CD4-positive, alpha-beta memory T cell (primary cell): ENCODE results near the gene AZU1. TPM values are rescaled to one million over a fixed set of nuclear protein-coding genes. Genes with fewer than 3 reads are reported as not detected.
A peak's percentile ranks its signal among the peaks of the same experiment; 100 is the strongest.

Experiments used
- CTCF ChIA-PET: fragments of 350-600 bp; sonication (Branson Sonifier 250); formaldehyde crosslinking; loops from one replicate; lab custom pipeline; 2021; ENCODE audit warnings: inconsistent platforms; ENCODE audit not compliant: partially characterized antibody; lab: Charles Lee
- POLR2A ChIA-PET: fragments of 350-600 bp; sonication (Branson Sonifier 250); formaldehyde crosslinking; loops from one replicate; lab custom pipeline; 2021; ENCODE audit not compliant: partially characterized antibody; lab: Charles Lee
- DNase-seq, 5 donors: peaks; one replicate each; pipeline versions ENCODE4 v3.0.0 to v3.0.0-alpha.2; 2020 to 2022; ENCODE audit warnings: mixed read lengths in 1 of 5
- H3K27ac ChIP-seq: one replicate; pipeline ENCODE4 v1.7.0; 2013; ENCODE audit warnings: low read depth, low read length
- H3K27me3 ChIP-seq: 2 replicates; pipeline ENCODE4 v1.7.0; 2013; ENCODE audit warnings: mild to moderate bottlenecking, low read length, moderate library complexity; ENCODE audit not compliant: insufficient read depth
- H3K36me3 ChIP-seq: 2 replicates; pipeline ENCODE4 v1.7.0; 2013; ENCODE audit warnings: mild to moderate bottlenecking, low read length, moderate library complexity; ENCODE audit not compliant: insufficient read depth
- H3K4me1 ChIP-seq: 2 replicates; pipeline ENCODE4 v1.7.0; 2013; ENCODE audit warnings: mild to moderate bottlenecking, low read length, moderate library complexity; ENCODE audit not compliant: insufficient read depth
- H3K4me3 ChIP-seq, 2 donors: one replicate each; pipeline ENCODE4 v1.7.0; 2013; ENCODE audit warnings: low read length in 2 of 2, mild to moderate bottlenecking in 1 of 2
- H3K9me3 ChIP-seq, 2 donors: one replicate each; pipeline ENCODE4 v1.7.0; 2013; ENCODE audit warnings: low read length in 2 of 2, control low read depth in 1 of 2; ENCODE audit not compliant: control insufficient read depth in 1 of 2
- H3K27ac Mint-ChIP-seq, 7 donors: one replicate each; pipeline ENCODE4 v1.8.0; 2020 to 2021; ENCODE audit warnings: mixed read lengths in 7 of 7, mild to moderate bottlenecking in 6 of 7, inconsistent platforms in 3 of 7, moderate library complexity in 3 of 7
- H3K27me3 Mint-ChIP-seq, 2 donors: one replicate each; pipeline ENCODE4 v1.8.0; 2020 to 2021; ENCODE audit warnings: mixed read lengths in 2 of 2
- H3K36me3 Mint-ChIP-seq, 2 donors: one replicate each; pipeline ENCODE4 v1.8.0; 2020 to 2021; ENCODE audit warnings: mixed read lengths in 2 of 2, inconsistent platforms in 1 of 2, mild to moderate bottlenecking in 1 of 2
- H3K4me1 Mint-ChIP-seq, 4 donors: one replicate each; pipeline ENCODE4 v1.8.0; 2020 to 2021; ENCODE audit warnings: mixed read lengths in 4 of 4, mild to moderate bottlenecking in 1 of 4
- H3K4me3 Mint-ChIP-seq, 8 donors: one replicate each; pipeline ENCODE4 v1.8.0; 2020 to 2021; ENCODE audit warnings: mixed read lengths in 8 of 8, mild to moderate bottlenecking in 7 of 8, moderate library complexity in 6 of 8, inconsistent platforms in 3 of 8
- H3K9me3 Mint-ChIP-seq, 8 donors: one replicate each; pipeline ENCODE4 v1.8.0; 2020 to 2021; ENCODE audit warnings: mixed read lengths in 8 of 8, mild to moderate bottlenecking in 5 of 8, inconsistent platforms in 3 of 8, moderate library complexity in 1 of 8
- intact Hi-C: fragments of 100-400 bp; cut with micrococcal nuclease; formaldehyde crosslinking; loops from one replicate; pipeline ENCODE4 v1.15.1; 2023
- polyA plus RNA-seq, 2 donors: library from polyadenylated mRNA; unstranded; fragments of 300-500 nt; fragmentation: Illumina TruSeq; gene quantifications; one replicate each; pipeline ENCODE4 v1.2.3, GENCODE V29; 2021
- total RNA-seq, 2 experiments: library from RNA; stranded (reverse); gene quantifications; one replicate each; pipeline ENCODE4 v1.2.3, GENCODE V29; 2021

The AZU1 gene
- total and polyA plus RNA-seq, 4 experiments from 2014 or later = not detected

DNA sequence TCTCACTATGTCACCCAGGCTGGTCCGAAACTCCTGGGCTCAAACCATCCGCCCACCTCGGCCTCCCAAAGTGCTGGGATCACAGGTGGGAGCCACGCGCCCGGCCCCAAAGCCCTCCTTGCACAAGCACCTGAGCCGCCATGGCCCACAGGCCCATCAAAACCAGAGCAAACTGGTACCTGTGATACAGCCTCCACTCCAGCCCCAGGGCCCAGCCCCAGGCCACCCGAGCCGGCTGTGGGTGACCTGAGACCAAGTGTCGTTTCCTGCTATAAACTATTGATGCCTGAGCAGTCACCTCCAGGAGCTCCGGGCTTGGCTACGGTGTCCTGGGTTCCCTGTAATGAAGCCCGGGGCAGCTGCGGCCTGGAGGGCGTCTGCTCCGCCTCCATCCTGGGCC, 40.1 kb upstream of the AZU1 start:
- H3K27ac Mint-ChIP-seq = no peak overlapping the region
- H3K4me3 Mint-ChIP-seq = no peak overlapping the region
- Histone ChIP-seq H3K36me3 (no peaks in the 10 kb centered on the region), H3K4me1 (no peaks in the 10 kb centered on the region), H3K27ac (no peak overlapping the region), H3K9me3 (no peaks in the 10 kb centered on the region), H3K4me3 (no peak overlapping the region), H3K27me3 (no peaks in the 10 kb centered on the region)
- no peaks in the 10 kb centered on the region for H3K9me3 Mint-ChIP-seq
- H3K4me1 Mint-ChIP-seq = no peaks in the 10 kb centered on the region
- ChIA-PET POLR2A (no interaction called here), CTCF (interaction anchor here (1.0 kb wide), 1 partner anchor 70 kb away, joined by 3 read pairs; no protein-coding TSS in a partner anchor)
- DNase-seq = peak in 1 of 5 donors; percentile 23
- intact Hi-C loops = no loop called here
- H3K27me3 Mint-ChIP-seq = no peaks in the 10 kb centered on the region
- no peaks in the 10 kb centered on the region for H3K36me3 Mint-ChIP-seq

DNA sequence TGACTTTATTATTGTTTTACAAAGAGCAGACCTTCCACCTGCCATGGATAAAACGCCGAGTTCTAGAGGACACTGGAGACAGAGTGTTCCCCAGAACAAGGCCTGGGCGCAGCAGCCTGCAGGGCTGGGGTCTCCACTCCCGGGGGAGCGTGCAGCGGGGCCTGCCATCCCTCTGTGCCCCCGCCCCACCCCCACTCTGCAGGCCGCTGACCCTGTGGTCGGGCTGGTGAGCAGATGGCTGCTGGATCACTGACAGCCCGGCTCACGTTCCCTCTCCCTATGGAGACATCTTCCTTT, 39.0 kb upstream of the AZU1 start:
- no peaks in the 10 kb centered on the region for H3K9me3 ChIP-seq
- H3K27ac ChIP-seq = no peak overlapping the region
- H3K36me3 ChIP-seq = no peaks in the 10 kb centered on the region
- H3K4me3 ChIP-seq = no peak overlapping the region
- H3K9me3 Mint-ChIP-seq = no peaks in the 10 kb centered on the region
- no peaks in the 10 kb centered on the region for H3K36me3 Mint-ChIP-seq
- ChIA-PET POLR2A (no interaction called here), CTCF (no interaction called here)
- DNase-seq = no peak
- H3K27ac Mint-ChIP-seq = peak overlapping the region in 1 of 7 donors; percentile 57
- H3K27me3 ChIP-seq = no peaks in the 10 kb centered on the region
- intact Hi-C loops = no loop called here
- H3K4me3 Mint-ChIP-seq = peak overlapping the region in 1 of 8 donors; percentile 25
- no peaks in the 10 kb centered on the region for H3K27me3 Mint-ChIP-seq
- H3K4me1 Mint-ChIP-seq = no peaks in the 10 kb centered on the region
- no peaks in the 10 kb centered on the region for H3K4me1 ChIP-seq

DNA sequence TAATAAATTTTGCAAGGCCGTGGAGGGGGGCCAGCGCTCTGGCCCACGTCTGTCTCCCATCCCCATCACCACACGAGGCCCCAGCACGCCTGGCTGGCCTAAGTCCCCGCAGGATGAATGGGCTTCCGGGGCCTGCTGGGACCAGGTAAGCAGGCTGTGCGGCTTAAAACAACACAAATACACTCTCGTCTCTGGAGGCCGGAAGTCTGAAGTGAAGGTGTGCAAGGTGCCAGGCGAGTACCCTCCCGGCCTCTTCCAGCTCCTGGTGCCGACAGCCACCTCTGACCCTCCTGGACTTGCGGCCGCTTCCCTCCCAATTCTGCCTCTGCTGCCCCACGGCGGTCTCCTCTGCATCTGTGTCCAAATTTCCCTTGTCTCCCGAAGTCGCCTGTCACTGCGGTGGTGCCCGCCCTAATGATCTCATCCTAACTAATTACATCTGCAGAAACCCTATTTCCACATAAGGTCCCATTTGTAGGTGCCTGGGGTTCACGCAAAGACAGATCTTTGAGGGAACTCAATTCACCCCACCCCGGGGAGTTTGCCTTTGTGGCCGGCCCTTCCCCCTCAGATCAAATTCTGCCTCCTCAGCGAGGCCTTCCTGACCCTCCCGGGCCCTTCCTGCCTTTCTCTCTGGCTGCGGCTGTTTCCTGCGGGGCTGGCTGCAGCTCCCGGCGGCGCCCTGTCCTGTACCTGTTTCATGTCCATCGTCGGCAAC, 38.5 kb upstream of the AZU1 start:
- H3K27me3 ChIP-seq = no peaks in the 10 kb centered on the region
- peak overlapping the region in 1 of 8 donors; percentile 25 for H3K4me3 Mint-ChIP-seq
- intact Hi-C loops = no loop called here
- peak in 1 of 5 donors; percentile 31 for DNase-seq
- H3K27me3 Mint-ChIP-seq = no peaks in the 10 kb centered on the region
- H3K27ac Mint-ChIP-seq = peak overlapping the region in 1 of 7 donors; percentile 57
- H3K4me1 ChIP-seq = no peaks in the 10 kb centered on the region
- H3K4me1 Mint-ChIP-seq = no peaks in the 10 kb centered on the region
- POLR2A ChIA-PET = no interaction called here
- CTCF ChIA-PET = no interaction called here
- no peak overlapping the region for H3K27ac ChIP-seq
- no peaks in the 10 kb centered on the region for H3K36me3 ChIP-seq
- no peaks in the 10 kb centered on the region for H3K36me3 Mint-ChIP-seq
- H3K4me3 ChIP-seq = no peak overlapping the region
- H3K9me3 Mint-ChIP-seq = no peaks in the 10 kb centered on the region
- H3K9me3 ChIP-seq = no peaks in the 10 kb centered on the region

- Histone ChIP-seq H3K27ac (no peak overlapping the region), H3K27me3 (no peaks in the 10 kb centered on the region), H3K9me3 (no peaks in the 10 kb centered on the region), H3K4me3 (no peak overlapping the region), H3K36me3 (no peaks in the 10 kb centered on the region), H3K4me1 (no peaks in the 10 kb centered on the region)
- intact Hi-C loops = loop anchor here (10.0 kb wide), 1 partner anchor 455 kb away; the partner anchor contains the start of genes ATP5F1D and MIDN
- no peaks in the 10 kb centered on the region for H3K36me3 Mint-ChIP-seq
- H3K9me3 Mint-ChIP-seq = no peaks in the 10 kb centered on the region
- no peaks in the 10 kb centered on the region for H3K27me3 Mint-ChIP-seq
- ChIA-PET CTCF (no interaction called here), POLR2A (interaction anchor here (0.6 kb wide), 1 partner anchor 229 kb away, joined by 3 read pairs; no protein-coding TSS in a partner anchor)
- no peak overlapping the region for H3K27ac Mint-ChIP-seq
- no peaks in the 10 kb centered on the region for H3K4me1 Mint-ChIP-seq
- no peak overlapping the region for H3K4me3 Mint-ChIP-seq
- DNase-seq = no peak
Measured at GRCh38 chr19:789701-790060, 38.0 kb upstream of the AZU1 start.

DNA sequence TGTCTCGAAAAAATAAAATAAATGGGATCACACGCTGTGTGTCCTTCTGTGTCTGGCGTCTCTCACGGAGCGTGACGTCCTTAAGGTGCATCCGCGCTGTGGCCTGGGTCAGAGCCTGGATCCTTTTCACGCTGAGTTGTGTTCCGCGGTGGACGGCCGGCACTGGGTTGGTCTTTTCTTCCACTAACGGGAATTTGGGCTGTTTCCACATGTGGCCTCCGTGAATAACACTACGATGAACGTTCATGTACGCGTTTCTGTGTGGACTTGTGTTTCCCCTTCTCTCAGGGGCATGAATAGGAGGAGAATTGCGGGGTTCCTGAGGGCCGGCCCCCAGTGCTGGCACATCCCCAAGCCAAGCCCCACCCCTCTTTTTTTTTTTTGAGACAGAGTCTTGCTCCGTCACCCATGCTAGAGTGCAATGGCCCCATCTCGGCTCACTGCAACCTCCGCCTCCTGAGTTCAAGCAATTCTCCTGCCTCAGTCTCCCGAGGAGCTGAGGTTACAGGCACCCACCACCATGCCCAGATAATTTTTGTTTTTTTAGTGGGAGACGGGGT, 36.5 kb upstream of the AZU1 start:
- Mint-ChIP-seq H3K27me3 (no peaks in the 10 kb centered on the region), H3K36me3 (no peaks in the 10 kb centered on the region), H3K4me3 (no peak overlapping the region), H3K9me3 (no peaks in the 10 kb centered on the region), H3K27ac (no peak overlapping the region), H3K4me1 (no peaks in the 10 kb centered on the region)
- no peaks in the 10 kb centered on the region for H3K9me3 ChIP-seq
- no peak for DNase-seq
- H3K27me3 ChIP-seq = no peaks in the 10 kb centered on the region
- ChIA-PET POLR2A (no interaction called here), CTCF (no interaction called here)
- intact Hi-C loops = loop anchor here (10.0 kb wide), 1 partner anchor 454 kb away; the partner anchor contains the start of genes ATP5F1D and MIDN
- peaks cover under 1% of the 10 kb centered on the region for H3K4me1 ChIP-seq
- no peak overlapping the region for H3K4me3 ChIP-seq
- no peaks in the 10 kb centered on the region for H3K36me3 ChIP-seq
- H3K27ac ChIP-seq = no peak overlapping the region

DNA sequence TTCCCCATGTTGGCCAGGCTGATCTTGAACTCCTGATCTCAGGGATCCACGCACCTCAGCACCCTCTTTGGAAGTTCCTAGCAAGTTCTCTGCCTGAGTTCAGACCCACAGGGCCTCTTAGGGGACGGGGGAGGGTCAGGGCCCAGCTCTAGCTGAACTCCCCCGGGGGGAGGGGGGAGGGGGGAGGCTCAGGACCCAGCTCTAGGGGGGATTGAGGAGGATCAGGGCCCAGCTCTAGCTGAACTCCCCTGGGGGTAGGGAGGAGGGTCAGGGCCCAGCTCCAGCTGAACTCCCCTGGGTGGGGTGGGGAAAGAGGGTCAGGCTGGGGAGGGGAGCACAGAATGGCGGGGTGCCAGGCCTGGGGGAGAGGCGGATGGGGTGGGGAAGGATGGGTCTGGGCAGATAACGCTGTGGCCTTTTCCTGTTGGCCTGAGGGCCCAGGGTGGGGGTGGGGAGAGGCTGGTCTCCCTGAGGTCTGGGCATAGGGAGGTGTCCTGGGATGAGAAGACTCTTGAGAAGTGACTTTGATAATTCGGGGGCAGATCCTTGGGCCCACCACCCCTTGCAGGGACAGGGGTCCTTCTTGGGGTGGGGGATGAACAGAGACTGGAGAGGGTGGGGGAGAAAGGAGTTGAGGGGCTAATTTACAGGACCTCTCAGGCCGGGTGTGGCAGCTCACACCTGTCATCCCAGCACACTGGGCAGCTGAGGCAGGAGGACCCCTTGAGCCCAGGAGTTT, 35.9 kb upstream of the AZU1 start:
- intact Hi-C loops = loop anchor here (10.0 kb wide), 1 partner anchor 453 kb away; the partner anchor contains the start of genes ATP5F1D and MIDN
- Mint-ChIP-seq H3K27ac (no peak overlapping the region), H3K9me3 (no peaks in the 10 kb centered on the region), H3K4me1 (peaks cover under 1 to 3% (median 2%) of the 10 kb centered on the region in 4 donors), H3K27me3 (no peaks in the 10 kb centered on the region), H3K36me3 (peaks cover 0 to under 1% of the 10 kb centered on the region in 2 donors), H3K4me3 (no peak overlapping the region)
- ChIA-PET CTCF (no interaction called here), POLR2A (no interaction called here)
- no peak overlapping the region for H3K4me3 ChIP-seq
- H3K27ac ChIP-seq = no peak overlapping the region
- no peaks in the 10 kb centered on the region for H3K9me3 ChIP-seq
- peaks cover 5% of the 10 kb centered on the region for H3K4me1 ChIP-seq
- peak in 1 of 5 donors; percentile 27 for DNase-seq
- no peaks in the 10 kb centered on the region for H3K36me3 ChIP-seq
- H3K27me3 ChIP-seq = no peaks in the 10 kb centered on the region

- Histone ChIP-seq H3K36me3 (no peaks in the 10 kb centered on the region), H3K4me1 (peaks cover 5% of the 10 kb centered on the region), H3K4me3 (no peak overlapping the region), H3K27ac (no peak overlapping the region), H3K9me3 (no peaks in the 10 kb centered on the region), H3K27me3 (no peaks in the 10 kb centered on the region)
- Mint-ChIP-seq H3K27ac (no peak overlapping the region), H3K4me1 (peaks cover 3 to 7% (median 5%) of the 10 kb centered on the region in 4 donors), H3K4me3 (no peak overlapping the region), H3K27me3 (no peaks in the 10 kb centered on the region), H3K36me3 (peaks cover 0 to 3% of the 10 kb centered on the region in 2 donors), H3K9me3 (no peaks in the 10 kb centered on the region)
- DNase-seq = peak in 1 of 5 donors; percentile 19
- intact Hi-C loops = loop anchor here (10.0 kb wide), 1 partner anchor 452 kb away; the partner anchor contains the start of genes ATP5F1D and MIDN
- ChIA-PET POLR2A (no interaction called here), CTCF (no interaction called here)
Measured at GRCh38 chr19:792306-792885, 35.2 kb upstream of the AZU1 start.
